OCI-LY1 (cell line): ENCODE results near the gene TERT.

Source experiments
- CTCF ChIP-seq: fragments of 200-600 bp; sonication (generic), shearing (Covaris generic); IDR thresholded peaks from 2 replicates; pipeline ENCODE4 v1.5.1; 2017; ENCODE audit warnings: mild to moderate bottlenecking, antibody characterized with exemption, low read length, moderate library complexity, mixed read lengths
- EZH2 ChIP-seq: fragments of 200-600 bp; sonication (generic), shearing (Covaris generic); IDR thresholded peaks from 2 replicates; pipeline ENCODE4 v1.8.0; 2017; ENCODE audit warnings: borderline replicate concordance, mixed run types, mild to moderate bottlenecking, antibody characterized with exemption, low read length, moderate library complexity, mixed read lengths

- TF ChIP-seq CTCF: no peak
- no peak for TF ChIP-seq EZH2
These were observed 22.7 kb downstream of the TERT start for GRCh38 chr5:1272201-1272600.
